Measurements from ENCODE around the gene SLC5A6. TPM values are rescaled to one million over a fixed set of nuclear protein-coding genes. Genes with fewer than 3 reads are reported as not detected.
A peak's percentile ranks its signal among the peaks of the same experiment; 100 is the strongest.
"Not testable (repeated sequence)": the region's sequence is repeated elsewhere in the genome, so short reads cannot be mapped to it uniquely, and the experiment has no call there.

The SLC5A6 gene
- total and polyA plus RNA-seq, 2 donors (not counting 1 experiment from before 2014, with no cell fraction given) = 50.8 to 52.6 TPM

DNA sequence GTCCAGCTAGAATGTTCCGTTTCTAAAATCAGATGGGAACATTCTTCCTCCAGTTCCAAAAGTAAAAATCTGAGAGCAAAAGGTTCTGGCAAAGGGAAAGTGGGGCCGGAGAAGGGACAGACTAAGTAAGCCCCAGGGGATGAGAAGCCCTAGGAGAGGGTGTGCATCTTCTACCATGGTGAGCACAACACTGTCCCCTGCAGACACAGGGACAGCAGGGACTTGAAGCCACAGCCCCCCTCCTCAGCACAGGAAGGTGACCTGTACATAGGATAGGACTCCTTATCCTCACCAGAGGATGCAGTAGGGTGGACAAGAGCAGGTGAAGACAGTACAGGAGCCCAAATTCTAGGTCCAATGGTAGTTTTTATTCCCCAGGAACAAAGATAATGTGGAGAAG, 12.8 kb downstream of the SLC5A6 start:
- H3K4me1 ChIP-seq (ENCODE audit: control insufficient read depth in 2 of 2, insufficient read depth in 2 of 2, low read length in 2 of 2) = no peaks in the 10 kb centered on the region
- peaks cover 0 to 25% of the 10 kb centered on the region in 2 experiments for H3K36me3 ChIP-seq (replicated peaks in 1 of 2; ENCODE audit: control extremely low read depth in 1 of 2, control insufficient read depth in 1 of 2, extremely low read depth in 1 of 2, insufficient read depth in 2 of 2, low read length in 1 of 2)
- no peaks in the 10 kb centered on the region for H3K27me3 Mint-ChIP-seq
- no peaks in the 10 kb centered on the region for H3K79me2 ChIP-seq (ENCODE audit: control insufficient read depth, insufficient read depth, low read length)
- no peaks in the 10 kb centered on the region for H3K27me3 ChIP-seq (replicated peaks in 1 of 4; ENCODE audit: control extremely low read depth in 1 of 4, control insufficient read depth in 3 of 4, insufficient read depth in 4 of 4, low read length in 3 of 4)
- DNase-seq = peak; percentile 8
- no peak overlapping the region for H3K4me3 Mint-ChIP-seq
- intact Hi-C loops (cut with micrococcal nuclease) = no loop called here
- ChIA-PET CTCF (interaction anchor here (1.4 kb wide), 1 partner anchor 48 kb away, joined by 4 read pairs; no protein-coding TSS in a partner anchor), POLR2A (no interaction called here)
- TF ChIP-seq, protein P1, sequence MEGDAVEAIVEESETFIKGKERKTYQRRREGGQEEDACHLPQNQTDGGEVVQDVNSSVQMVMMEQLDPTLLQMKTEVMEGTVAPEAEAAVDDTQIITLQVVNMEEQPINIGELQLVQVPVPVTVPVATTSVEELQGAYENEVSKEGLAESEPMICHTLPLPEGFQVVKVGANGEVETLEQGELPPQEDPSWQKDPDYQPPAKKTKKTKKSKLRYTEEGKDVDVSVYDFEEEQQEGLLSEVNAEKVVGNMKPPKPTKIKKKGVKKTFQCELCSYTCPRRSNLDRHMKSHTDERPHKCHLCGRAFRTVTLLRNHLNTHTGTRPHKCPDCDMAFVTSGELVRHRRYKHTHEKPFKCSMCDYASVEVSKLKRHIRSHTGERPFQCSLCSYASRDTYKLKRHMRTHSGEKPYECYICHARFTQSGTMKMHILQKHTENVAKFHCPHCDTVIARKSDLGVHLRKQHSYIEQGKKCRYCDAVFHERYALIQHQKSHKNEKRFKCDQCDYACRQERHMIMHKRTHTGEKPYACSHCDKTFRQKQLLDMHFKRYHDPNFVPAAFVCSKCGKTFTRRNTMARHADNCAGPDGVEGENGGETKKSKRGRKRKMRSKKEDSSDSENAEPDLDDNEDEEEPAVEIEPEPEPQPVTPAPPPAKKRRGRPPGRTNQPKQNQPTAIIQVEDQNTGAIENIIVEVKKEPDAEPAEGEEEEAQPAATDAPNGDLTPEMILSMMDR (IDR thresholded peaks at IDR 0.05) = no peak
- no peak for TF ChIP-seq EZH2 (IDR thresholded peaks at IDR 0.05; ENCODE audit: borderline replicate concordance, insufficient read depth, low read depth, low read length, poor library complexity, severe bottlenecking)
- no peak overlapping the region for H3K9ac ChIP-seq (ENCODE audit: low read length)
- ATAC-seq (ENCODE audit: low read depth) = no peak
- H4K20me1 ChIP-seq (ENCODE audit: control insufficient read depth, insufficient read depth, low read length, poor library complexity, severe bottlenecking) = no peaks in the 10 kb centered on the region
- H3K4me3 ChIP-seq (ENCODE audit: control extremely low read depth in 1 of 5, extremely low read depth in 1 of 5, insufficient read depth in 1 of 5, low read depth in 2 of 5, low read length in 4 of 5) = no peak overlapping the region
- WGBS (ENCODE audit: insufficient coverage) = no CpG with 5 or more reads among the region's 2 CpGs
- peaks cover 0 to 1% (median 0%) of the 10 kb centered on the region in 3 donors for H3K9me3 ChIP-seq (ENCODE audit: control extremely low read depth in 1 of 3, control insufficient read depth in 2 of 3, insufficient read depth in 1 of 3, low read length in 2 of 3)
- no peaks in the 10 kb centered on the region for H3K9me3 Mint-ChIP-seq (ENCODE audit: insufficient read depth)
- H3K27ac Mint-ChIP-seq = no peak overlapping the region
- H3K4me1 Mint-ChIP-seq = no peaks in the 10 kb centered on the region
- no peak overlapping the region for H3K27ac ChIP-seq (ENCODE audit: low read length in 2 of 2)
- H2AFZ ChIP-seq (ENCODE audit: insufficient read depth, low read depth, low read length, poor library complexity, severe bottlenecking) = no peak overlapping the region
- no peak overlapping the region for H3K4me2 ChIP-seq (replicated peaks; ENCODE audit: low read depth, low read length, poor library complexity, severe bottlenecking)

DNA sequence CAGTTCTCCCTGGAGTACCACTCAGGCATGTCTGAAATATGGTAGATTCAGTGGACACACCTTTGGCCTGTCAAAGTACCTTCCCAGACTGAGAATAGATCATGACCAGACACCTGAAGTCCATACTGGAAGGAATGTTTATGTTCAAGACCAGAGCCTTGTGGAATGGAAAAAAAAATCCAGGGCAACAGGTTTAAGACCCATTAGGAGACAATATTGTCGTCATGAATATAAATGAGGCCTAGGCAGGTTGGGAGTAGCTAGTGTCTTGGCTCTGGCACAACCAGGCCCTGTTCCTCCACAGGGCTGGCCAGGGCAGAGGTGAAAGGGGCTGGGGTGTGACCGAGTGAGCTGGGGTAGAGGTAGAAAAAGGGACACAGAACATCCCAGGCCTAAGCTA, 13.4 kb downstream of the SLC5A6 start:
- Histone ChIP-seq H3K79me2 (ENCODE audit: control insufficient read depth, insufficient read depth, low read length) (no peaks in the 10 kb centered on the region), H3K27me3 (replicated peaks in 1 of 4; ENCODE audit: control extremely low read depth in 1 of 4, control insufficient read depth in 3 of 4, insufficient read depth in 4 of 4, low read length in 3 of 4) (no peaks in the 10 kb centered on the region), H4K20me1 (ENCODE audit: control insufficient read depth, insufficient read depth, low read length, poor library complexity, severe bottlenecking) (no peaks in the 10 kb centered on the region), H3K36me3 (replicated peaks in 1 of 2; ENCODE audit: control extremely low read depth in 1 of 2, control insufficient read depth in 1 of 2, extremely low read depth in 1 of 2, insufficient read depth in 2 of 2, low read length in 1 of 2) (peaks cover 0 to 19% of the 10 kb centered on the region in 2 experiments), H3K4me1 (ENCODE audit: control insufficient read depth in 2 of 2, insufficient read depth in 2 of 2, low read length in 2 of 2) (no peaks in the 10 kb centered on the region), H3K27ac (ENCODE audit: low read length in 2 of 2) (no peak overlapping the region), H3K9ac (ENCODE audit: low read length) (no peak overlapping the region), H3K9me3 (ENCODE audit: control extremely low read depth in 1 of 3, control insufficient read depth in 2 of 3, insufficient read depth in 1 of 3, low read length in 2 of 3) (peaks cover 0 to 1% (median 0%) of the 10 kb centered on the region in 3 donors), H2AFZ (ENCODE audit: insufficient read depth, low read depth, low read length, poor library complexity, severe bottlenecking) (no peak overlapping the region), H3K4me3 (ENCODE audit: control extremely low read depth in 1 of 5, extremely low read depth in 1 of 5, insufficient read depth in 1 of 5, low read depth in 2 of 5, low read length in 4 of 5) (no peak overlapping the region), H3K4me2 (replicated peaks; ENCODE audit: low read depth, low read length, poor library complexity, severe bottlenecking) (no peak overlapping the region)
- H3K27me3 Mint-ChIP-seq = no peaks in the 10 kb centered on the region
- H3K9me3 Mint-ChIP-seq (ENCODE audit: insufficient read depth) = no peaks in the 10 kb centered on the region
- ATAC-seq (ENCODE audit: low read depth) (no peak), DNase-seq (peak; percentile 13)
- POLR2A ChIA-PET = no interaction called here
- H3K4me1 Mint-ChIP-seq = no peaks in the 10 kb centered on the region
- TF ChIP-seq, protein P1 (IDR thresholded peaks at IDR 0.05) = no peak
- TF ChIP-seq EZH2 (IDR thresholded peaks at IDR 0.05; ENCODE audit: borderline replicate concordance, insufficient read depth, low read depth, low read length, poor library complexity, severe bottlenecking) = no peak
- intact Hi-C loops (cut with micrococcal nuclease) = no loop called here
- WGBS (ENCODE audit: insufficient coverage) = 94% methylated on average over 2 of the region's 2 CpGs
- CTCF ChIA-PET = interaction anchor here (1.4 kb wide), 1 partner anchor 47 kb away, joined by 4 read pairs; no protein-coding TSS in a partner anchor
- no peak overlapping the region for H3K27ac Mint-ChIP-seq
- H3K4me3 Mint-ChIP-seq = no peak overlapping the region

DNA sequence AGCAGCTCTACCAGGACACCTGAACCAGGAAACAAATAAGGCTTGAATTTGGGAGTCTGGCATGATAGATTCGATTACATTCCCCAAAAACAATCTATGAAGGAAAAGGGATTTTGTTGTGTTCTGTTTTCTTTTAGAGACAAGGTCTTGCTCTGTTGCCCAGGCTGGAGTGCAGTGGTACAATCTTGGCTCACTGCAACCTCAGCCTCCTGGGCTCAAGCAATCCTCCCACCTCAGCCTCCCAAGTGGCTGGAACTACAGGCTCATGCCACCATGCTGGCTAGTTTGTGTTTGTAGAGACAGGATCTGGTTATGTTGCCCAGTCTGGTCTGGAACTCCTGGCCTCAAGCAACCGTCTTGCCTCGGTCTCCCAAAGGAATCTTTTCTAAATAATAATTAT, 14.0 kb downstream of the SLC5A6 start:
- H3K9me3 ChIP-seq (ENCODE audit: control extremely low read depth in 1 of 3, control insufficient read depth in 2 of 3, insufficient read depth in 1 of 3, low read length in 2 of 3); H3K4me2 ChIP-seq (replicated peaks; ENCODE audit: low read depth, low read length, poor library complexity, severe bottlenecking); intact Hi-C loops (cut with micrococcal nuclease); H3K27ac Mint-ChIP-seq; H4K20me1 ChIP-seq (ENCODE audit: control insufficient read depth, insufficient read depth, low read length, poor library complexity, severe bottlenecking); H3K9ac ChIP-seq (ENCODE audit: low read length); H3K27me3 ChIP-seq (replicated peaks in 1 of 4; ENCODE audit: control extremely low read depth in 1 of 4, control insufficient read depth in 3 of 4, insufficient read depth in 4 of 4, low read length in 3 of 4); H3K4me1 Mint-ChIP-seq; POLR2A ChIA-PET; H3K79me2 ChIP-seq (ENCODE audit: control insufficient read depth, insufficient read depth, low read length); H3K9me3 Mint-ChIP-seq (ENCODE audit: insufficient read depth); H3K27ac ChIP-seq (ENCODE audit: low read length in 2 of 2); DNase-seq; H3K27me3 Mint-ChIP-seq; H3K4me3 Mint-ChIP-seq; H3K4me1 ChIP-seq (ENCODE audit: control insufficient read depth in 2 of 2, insufficient read depth in 2 of 2, low read length in 2 of 2); H3K4me3 ChIP-seq (ENCODE audit: control extremely low read depth in 1 of 5, extremely low read depth in 1 of 5, insufficient read depth in 1 of 5, low read depth in 2 of 5, low read length in 4 of 5); ATAC-seq (ENCODE audit: low read depth); H2AFZ ChIP-seq (ENCODE audit: insufficient read depth, low read depth, low read length, poor library complexity, severe bottlenecking): not testable (repeated sequence)
- CTCF ChIA-PET = interaction anchor here (1.4 kb wide), 1 partner anchor 46 kb away, joined by 4 read pairs; no protein-coding TSS in a partner anchor
- WGBS (ENCODE audit: insufficient coverage) = no CpG with 5 or more reads among the region's 3 CpGs
- H3K36me3 ChIP-seq (replicated peaks in 1 of 2; ENCODE audit: control extremely low read depth in 1 of 2, control insufficient read depth in 1 of 2, extremely low read depth in 1 of 2, insufficient read depth in 2 of 2, low read length in 1 of 2) = peaks cover 0 to 15% of the 10 kb centered on the region in 2 experiments

All from B cell (primary cell).